Sciatic nerve (tissue), 2 donors: Measurements from ENCODE around the gene SLC4A7. TPM values are rescaled to one million over a fixed set of nuclear protein-coding genes. Genes with fewer than 3 reads are reported as not detected.
"Not testable (repeated sequence)": the region's sequence is repeated elsewhere in the genome, so short reads cannot be mapped to it uniquely, and the experiment has no call there.

Experiments
- ATAC-seq: fragments of 200-7000 bp; cut with Tn5 transposase; one replicate; pipeline ENCODE4 v1.9.1; 2020; ENCODE audit warnings: mild to moderate bottlenecking, moderate library complexity
- DNase-seq: peaks from one replicate; pipeline ENCODE4 v3.0.0-alpha.2; 2020; ENCODE audit warnings: low spot score
- intact Hi-C: fragments of 100-400 bp; cut with DNase I; formaldehyde crosslinking; loops from one replicate; pipeline ENCODE4 v1.14.2; 2022
- total RNA-seq: library from RNA; stranded (reverse); fragmentation: NEBNext Ultra II Directional; extraction: Animal tissue kit (Norgen Biotek cat#: 25700); gene quantifications from one replicate; pipeline ENCODE4 v1.2.1, GENCODE V29; 2021
- donor health status: DM: no; HTN: no; CAD: no.
- donor health status: DM: no; HTN: no; CAD: no.

SLC4A7 gene
- total RNA-seq, 1 donor from 2014 or later = 52.2 TPM

GRCh38 chr3:27345045-27345444 lies 139.1 kb downstream of the SLC4A7 start:
- no peak for ATAC-seq
- no peak for DNase-seq
- intact Hi-C loops = no loop called here

GRCh38 chr3:27344192-27344591 lies 140.0 kb downstream of the SLC4A7 start:
- ATAC-seq (no peak), DNase-seq (no peak)
- intact Hi-C loops = no loop called here

DNA sequence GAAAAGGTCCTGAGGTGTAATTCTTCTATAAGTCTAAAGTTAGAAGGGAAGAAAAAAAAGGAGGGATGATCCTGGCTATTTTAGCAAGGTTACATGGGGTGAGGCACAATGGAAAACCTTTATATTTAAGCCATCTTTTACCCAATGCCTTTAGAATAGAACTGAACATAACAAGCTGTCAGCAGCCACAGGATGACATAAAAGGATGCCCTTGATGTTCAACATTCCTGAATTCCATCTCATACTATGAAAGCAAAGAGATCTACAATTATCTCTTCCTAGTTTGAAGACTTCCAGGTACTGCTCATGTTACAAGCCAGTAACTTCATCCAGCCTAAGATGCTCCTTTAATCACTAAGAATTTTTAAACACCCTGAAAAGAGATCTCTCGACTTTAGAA lies 141.9 kb downstream of the SLC4A7 start:
- ATAC-seq (no peak), DNase-seq (no peak)
- intact Hi-C loops = no loop called here

GRCh38 chr3:27340534-27340933 lies 143.7 kb downstream of the SLC4A7 start:
- DNase-seq (no peak), ATAC-seq (no peak)
- intact Hi-C loops = no loop called here

- intact Hi-C loops = no loop called here
- ATAC-seq (no peak), DNase-seq (no peak)
These were observed 148.6 kb downstream of the SLC4A7 start for GRCh38 chr3:27335571-27335970.

DNA sequence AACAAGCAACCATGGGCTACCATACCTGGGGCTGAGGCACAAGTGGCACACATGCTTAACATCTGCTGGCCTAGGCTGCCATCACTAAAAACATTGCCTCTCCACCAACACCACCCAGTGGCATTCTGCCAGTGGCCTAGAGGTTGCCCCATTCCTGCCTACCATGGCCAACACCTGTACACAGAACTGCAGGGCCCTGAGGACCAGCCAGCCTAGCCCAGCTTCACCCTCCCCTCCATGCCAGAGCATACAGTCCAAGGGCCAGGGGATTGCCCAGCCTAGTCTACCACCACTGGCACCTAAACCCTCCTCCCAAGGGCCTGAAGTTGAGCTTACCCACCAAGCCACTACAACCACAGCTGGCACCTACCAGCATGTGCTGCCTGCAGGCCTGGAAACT lies 150.3 kb downstream of the SLC4A7 start:
- ATAC-seq (no peak), DNase-seq (no peak)
- intact Hi-C loops = no loop called here

- ATAC-seq, DNase-seq, intact Hi-C loops: not testable (repeated sequence)
These were observed 155.0 kb downstream of the SLC4A7 start for GRCh38 chr3:27328982-27329762.

- intact Hi-C loops = no loop called here
- ATAC-seq (peak; percentile 88), DNase-seq (no peak)
These were observed 157.3 kb downstream of the SLC4A7 start for GRCh38 chr3:27326629-27327545.

DNA sequence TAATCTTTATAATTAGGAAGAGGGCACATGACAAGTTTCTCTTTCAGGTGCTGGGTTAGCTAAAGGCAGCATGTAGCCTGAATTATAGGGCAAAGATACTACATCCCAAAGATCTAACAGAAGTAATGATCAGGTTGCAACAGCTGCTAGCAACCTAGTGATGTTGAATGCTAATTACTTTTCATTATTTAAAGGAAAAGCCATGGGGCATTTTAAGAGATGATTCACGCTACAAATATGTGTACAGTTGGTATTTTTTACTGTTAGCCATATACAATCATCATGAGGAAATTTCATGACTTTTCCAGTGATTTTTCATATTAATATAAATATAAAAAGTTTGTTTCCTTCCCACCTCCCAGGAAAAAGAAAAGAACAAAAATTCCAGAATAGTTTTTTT lies 158.0 kb downstream of the SLC4A7 start:
- ATAC-seq = no peak
- DNase-seq = no peak
- intact Hi-C loops = no loop called here

GRCh38 chr3:27325419-27325818 lies 158.8 kb downstream of the SLC4A7 start:
- intact Hi-C loops = no loop called here
- ATAC-seq = peak; percentile 13
- DNase-seq = no peak

DNA sequence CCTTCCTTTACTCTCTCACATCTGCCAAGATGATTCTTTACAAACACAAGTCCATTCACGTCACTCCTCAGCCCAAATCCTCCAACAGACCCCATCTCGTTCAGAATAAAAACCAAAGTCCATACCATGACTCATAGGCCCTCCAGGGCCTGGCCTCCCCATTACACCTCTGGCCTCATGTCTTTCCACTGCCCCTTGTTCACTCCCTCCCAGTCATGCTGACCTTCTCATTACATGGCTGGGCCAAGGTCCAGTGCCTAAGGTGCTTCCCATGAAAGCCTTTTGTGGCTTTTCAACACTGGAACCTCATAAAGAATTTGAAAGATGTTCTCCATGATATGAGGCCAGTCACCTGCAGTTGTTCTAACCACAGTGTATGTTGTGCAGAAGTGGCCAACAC lies 159.5 kb downstream of the SLC4A7 start:
- DNase-seq = no peak
- intact Hi-C loops = no loop called here
- no peak for ATAC-seq

- intact Hi-C loops = no loop called here
- DNase-seq (no peak), ATAC-seq (no peak)
These were observed 161.1 kb downstream of the SLC4A7 start for GRCh38 chr3:27323087-27323570.

Other genes with a start within 250 kb of the SLC4A7 start
- gene NEK10, start 115.0 kb downstream of the SLC4A7 start, total RNA-seq = 1.9 TPM
- gene EOMES, start 237.9 kb upstream of the SLC4A7 start, total RNA-seq = 0.98 TPM